ENCODE results near the gene CLDN5. TPM values are rescaled to one million over a fixed set of nuclear protein-coding genes. Genes with fewer than 3 reads are reported as not detected.

The CLDN5 gene
- total and polyA plus RNA-seq, 2 donors (not counting 1 experiment from before 2014, with no cell fraction given), result not detected

GRCh38 chr22:19567157-19568009 lies 43.2 kb upstream of the CLDN5 start:
- H3K4me3 ChIP-seq (ENCODE audit: control extremely low read depth in 1 of 5, extremely low read depth in 1 of 5, insufficient read depth in 1 of 5, low read depth in 2 of 5, low read length in 4 of 5), result no peak overlapping the region
- H3K4me1 ChIP-seq (ENCODE audit: control insufficient read depth in 2 of 2, insufficient read depth in 2 of 2, low read length in 2 of 2), result no peaks in the 10 kb centered on the region
- ATAC-seq (ENCODE audit: low read depth) (no peak), DNase-seq (no peak)
- H3K4me2 ChIP-seq (replicated peaks; ENCODE audit: low read depth, low read length, poor library complexity, severe bottlenecking), result no peak overlapping the region
- no peak overlapping the region for H3K27ac ChIP-seq (ENCODE audit: low read length in 2 of 2)
- H3K9ac ChIP-seq (ENCODE audit: low read length), result no peak overlapping the region
- Mint-ChIP-seq H3K9me3 (ENCODE audit: insufficient read depth) (no peaks in the 10 kb centered on the region), H3K27me3 (peaks cover 21% of the 10 kb centered on the region), H3K4me1 (no peaks in the 10 kb centered on the region), H3K4me3 (no peak overlapping the region), H3K27ac (no peak overlapping the region)
- no peak overlapping the region for H2AFZ ChIP-seq (ENCODE audit: insufficient read depth, low read depth, low read length, poor library complexity, severe bottlenecking)
- no peaks in the 10 kb centered on the region for H4K20me1 ChIP-seq (ENCODE audit: control insufficient read depth, insufficient read depth, low read length, poor library complexity, severe bottlenecking)
- TF ChIP-seq EZH2 (IDR thresholded peaks at IDR 0.05; ENCODE audit: borderline replicate concordance, insufficient read depth, low read depth, low read length, poor library complexity, severe bottlenecking) (no peak), CTCF (IDR thresholded peaks at IDR 0.05) (no peak)
- ChIA-PET POLR2A (no interaction called here), CTCF (no interaction called here)
- 94% methylated on average over 24 of the region's 24 CpGs for WGBS (ENCODE audit: insufficient coverage)
- no peaks in the 10 kb centered on the region for H3K79me2 ChIP-seq (ENCODE audit: control insufficient read depth, insufficient read depth, low read length)
- peaks cover 0 to 3% (median 0%) of the 10 kb centered on the region in 3 donors for H3K9me3 ChIP-seq (ENCODE audit: control extremely low read depth in 1 of 3, control insufficient read depth in 2 of 3, insufficient read depth in 1 of 3, low read length in 2 of 3)
- no peaks in the 10 kb centered on the region for H3K36me3 ChIP-seq (replicated peaks in 1 of 2; ENCODE audit: control extremely low read depth in 1 of 2, control insufficient read depth in 1 of 2, extremely low read depth in 1 of 2, insufficient read depth in 2 of 2, low read length in 1 of 2)
- intact Hi-C loops (cut with micrococcal nuclease), result no loop called here
- peaks cover 0 to 10% (median 0%) of the 10 kb centered on the region in 4 experiments for H3K27me3 ChIP-seq (replicated peaks in 1 of 4; ENCODE audit: control extremely low read depth in 1 of 4, control insufficient read depth in 3 of 4, insufficient read depth in 4 of 4, low read length in 3 of 4)
